Mesodermal cell (in vitro differentiated cells): ENCODE measurements around the gene NEGR1.

ENCODE experiments used
- H3K27ac ChIP-seq: 2 replicates; pipeline ENCODE4 v1.7.0; 2013; ENCODE audit warnings: mild to moderate bottlenecking, low read depth, low read length, moderate library complexity; ENCODE audit not compliant: severe bottlenecking
- H3K36me3 ChIP-seq: 2 replicates; pipeline ENCODE4 v1.7.1; 2013; ENCODE audit warnings: mild to moderate bottlenecking, low read length, moderate library complexity; ENCODE audit not compliant: control insufficient read depth, insufficient read depth
- H3K4me1 ChIP-seq: one replicate; pipeline ENCODE4 v1.7.1; 2013; ENCODE audit warnings: mild to moderate bottlenecking, low read length; ENCODE audit not compliant: insufficient read depth, control insufficient read depth, poor library complexity, severe bottlenecking
- H3K4me3 ChIP-seq: 2 replicates; pipeline ENCODE4 v1.7.0; 2013; ENCODE audit warnings: low read length, control low read depth, mild to moderate bottlenecking; ENCODE audit not compliant: insufficient read depth, poor library complexity, severe bottlenecking; ENCODE audit errors: extremely low read depth
- H3K9me3 ChIP-seq: 2 replicates; pipeline ENCODE4 v1.7.1; 2013; ENCODE audit warnings: mild to moderate bottlenecking, low read length, moderate library complexity; ENCODE audit not compliant: control insufficient read depth
- WGBS, 2 experiments: methylation state at CpG; one replicate each; pipeline ENCODE4 v1.1.5; 2013; ENCODE audit warnings: missing lambda C conversion rate in 2 of 2; ENCODE audit not compliant: insufficient coverage in 2 of 2; 5-methylcytosine and 5-hydroxymethylcytosine counted together

The NEGR1 gene

DNA sequence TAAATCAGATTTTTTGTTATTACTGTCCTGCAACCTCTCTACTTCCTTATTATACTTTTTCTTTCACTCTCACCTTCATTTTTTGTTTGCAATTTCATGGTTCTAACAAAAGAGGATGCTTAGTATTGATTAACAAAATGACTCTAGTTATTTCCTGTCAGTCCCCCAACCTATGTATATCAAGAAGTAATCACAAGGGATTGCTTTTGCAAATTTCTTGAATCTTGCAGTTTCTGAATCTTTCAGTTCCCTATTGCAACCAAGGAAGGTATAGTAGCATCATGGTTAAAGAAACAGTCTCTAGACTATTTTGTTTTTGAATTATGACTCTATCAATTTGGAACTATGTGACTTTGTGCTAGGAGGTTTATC is 446.9 kb downstream of the NEGR1 start:
- Histone ChIP-seq H3K36me3 (no peaks in the 10 kb centered on the region), H3K9me3 (no peaks in the 10 kb centered on the region), H3K4me3 (no peak overlapping the region), H3K4me1 (no peaks in the 10 kb centered on the region), H3K27ac (no peak overlapping the region)

DNA sequence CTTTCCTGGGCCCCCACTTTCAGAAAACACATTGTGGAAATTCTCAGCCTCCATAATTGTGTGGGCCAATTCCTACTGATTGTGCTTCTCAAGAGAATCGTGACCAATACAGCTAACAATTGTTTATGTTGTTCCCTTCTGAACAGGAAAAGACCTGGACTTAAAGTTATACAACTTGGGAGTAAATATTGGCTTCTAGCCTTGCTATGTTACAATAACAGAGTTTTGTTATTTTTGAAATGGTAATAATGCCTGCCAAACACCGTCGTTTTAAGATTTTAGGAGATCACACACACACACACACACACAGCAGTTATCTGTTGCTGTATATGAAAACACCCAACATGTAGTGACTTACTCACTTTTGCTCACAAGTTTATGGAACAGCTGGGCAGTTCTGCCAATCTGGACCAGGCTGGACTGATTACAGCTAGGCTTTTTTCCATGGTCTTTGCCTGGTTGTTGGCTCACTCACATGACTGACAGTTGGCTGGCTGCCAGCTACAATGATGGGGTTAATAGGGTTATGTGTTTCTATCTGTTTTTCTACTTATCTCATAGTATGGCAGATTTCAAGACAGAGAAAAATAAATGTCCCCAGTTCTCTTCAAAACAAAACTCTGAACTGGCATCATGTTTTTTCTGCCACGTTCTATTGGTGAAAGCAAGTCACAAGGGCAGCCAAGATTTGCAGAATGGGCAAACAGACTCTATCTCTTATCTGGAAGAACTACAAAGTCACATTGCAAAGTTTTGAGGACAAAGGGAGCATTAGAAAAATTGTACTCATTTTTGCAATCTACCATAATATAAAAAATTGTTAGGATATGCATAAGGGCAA is 447.5 kb downstream of the NEGR1 start:
- WGBS, 2 experiments: 83 to 91% methylated on average over 1 to 4 of the region's 4 CpGs

GRCh38 chr1:71831646-71832045 is 450.7 kb downstream of the NEGR1 start:
- Histone ChIP-seq H3K36me3 (no peaks in the 10 kb centered on the region), H3K9me3 (no peaks in the 10 kb centered on the region), H3K27ac (no peak overlapping the region), H3K4me1 (no peaks in the 10 kb centered on the region), H3K4me3 (no peak overlapping the region)
- 92 to 96% methylated on average over 4 of the region's 4 CpGs for WGBS, 2 experiments

More for the DNA sequence above, 447.5 kb downstream of the NEGR1 start:
- Histone ChIP-seq H3K9me3 (no peaks in the 10 kb centered on the region), H3K4me3 (no peak overlapping the region), H3K27ac (no peak overlapping the region), H3K4me1 (no peaks in the 10 kb centered on the region), H3K36me3 (no peaks in the 10 kb centered on the region)

DNA sequence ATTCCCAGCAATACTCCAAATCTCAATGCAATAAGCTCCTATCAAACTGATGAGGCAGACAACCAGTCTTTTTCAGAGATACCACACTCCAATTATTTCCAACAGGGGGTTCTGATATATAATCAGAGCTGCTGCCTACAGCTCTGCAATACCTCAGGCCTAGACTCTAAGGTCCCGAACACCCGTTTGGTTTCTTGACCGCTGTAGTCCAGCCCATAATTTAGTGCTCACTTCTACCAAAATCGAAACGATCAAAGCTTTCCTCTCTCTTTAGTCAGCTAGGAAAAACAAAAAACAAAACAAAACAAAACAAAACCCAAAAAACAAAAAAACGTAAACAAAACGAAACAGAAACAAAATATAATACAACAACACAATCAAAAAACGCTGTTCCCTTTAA is 453.0 kb downstream of the NEGR1 start:
- H3K9me3 ChIP-seq: no peaks in the 10 kb centered on the region
- no peaks in the 10 kb centered on the region for H3K4me1 ChIP-seq
- H3K27ac ChIP-seq: no peak overlapping the region
- no peak overlapping the region for H3K4me3 ChIP-seq
- 82 to 84% methylated on average over 7 to 8 of the region's 8 CpGs for WGBS, 2 experiments
- no peaks in the 10 kb centered on the region for H3K36me3 ChIP-seq

- Histone ChIP-seq H3K4me3 (no peak overlapping the region), H3K9me3 (no peaks in the 10 kb centered on the region), H3K36me3 (no peaks in the 10 kb centered on the region), H3K4me1 (no peaks in the 10 kb centered on the region), H3K27ac (no peak overlapping the region)
- WGBS, 2 experiments: no CpG with 5 or more reads among the region's 3 CpGs
These were observed 453.8 kb downstream of the NEGR1 start for GRCh38 chr1:71828431-71829012.

GRCh38 chr1:71823708-71824305 is 458.5 kb downstream of the NEGR1 start:
- no peaks in the 10 kb centered on the region for H3K9me3 ChIP-seq
- no peaks in the 10 kb centered on the region for H3K4me1 ChIP-seq
- no peaks in the 10 kb centered on the region for H3K36me3 ChIP-seq
- H3K4me3 ChIP-seq: no peak overlapping the region
- 90 to 93% methylated on average over 3 to 4 of the region's 4 CpGs for WGBS, 2 experiments
- no peak overlapping the region for H3K27ac ChIP-seq

GRCh38 chr1:71817028-71817427 is 465.3 kb downstream of the NEGR1 start:
- Histone ChIP-seq H3K4me1 (no peaks in the 10 kb centered on the region), H3K36me3 (no peaks in the 10 kb centered on the region), H3K27ac (no peak overlapping the region), H3K9me3 (no peaks in the 10 kb centered on the region), H3K4me3 (no peak overlapping the region)
- WGBS, 2 experiments: 84 to 88% methylated on average over 2 to 4 of the region's 4 CpGs

DNA sequence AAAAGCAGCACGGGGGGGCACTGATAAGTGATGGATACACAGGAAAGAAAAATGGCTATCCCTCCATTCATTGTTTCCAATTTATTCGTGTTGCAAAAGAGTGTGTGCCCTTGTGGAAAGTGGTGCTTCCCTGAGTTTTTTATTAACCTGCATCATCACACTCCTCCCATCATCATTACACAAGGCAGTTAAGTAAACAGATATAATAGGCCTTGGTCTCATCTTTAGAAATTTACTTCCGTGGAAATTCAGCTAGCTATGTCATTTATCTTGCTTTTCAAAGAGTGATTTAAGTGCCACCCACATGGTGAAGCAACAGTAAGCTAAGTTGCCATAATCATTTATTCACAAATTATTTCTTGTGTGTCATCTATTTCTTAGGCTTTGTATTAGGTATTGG is 473.3 kb downstream of the NEGR1 start:
- 86% methylated on average over 1 of the region's 3 CpGs; no CpG with 5 or more reads in 1 of the 2 experiments for WGBS, 2 experiments
- H3K27ac ChIP-seq: no peak overlapping the region
- H3K4me3 ChIP-seq: no peak overlapping the region
- no peaks in the 10 kb centered on the region for H3K36me3 ChIP-seq
- no peaks in the 10 kb centered on the region for H3K4me1 ChIP-seq
- H3K9me3 ChIP-seq: no peaks in the 10 kb centered on the region

- no peak overlapping the region for H3K27ac ChIP-seq
- no peaks in the 10 kb centered on the region for H3K36me3 ChIP-seq
- H3K4me3 ChIP-seq: no peak overlapping the region
- no peaks in the 10 kb centered on the region for H3K9me3 ChIP-seq
- 80 to 85% methylated on average over 1 to 2 of the region's 2 CpGs for WGBS, 2 experiments
- no peaks in the 10 kb centered on the region for H3K4me1 ChIP-seq
These were observed 478.2 kb downstream of the NEGR1 start for GRCh38 chr1:71804140-71804539.

DNA sequence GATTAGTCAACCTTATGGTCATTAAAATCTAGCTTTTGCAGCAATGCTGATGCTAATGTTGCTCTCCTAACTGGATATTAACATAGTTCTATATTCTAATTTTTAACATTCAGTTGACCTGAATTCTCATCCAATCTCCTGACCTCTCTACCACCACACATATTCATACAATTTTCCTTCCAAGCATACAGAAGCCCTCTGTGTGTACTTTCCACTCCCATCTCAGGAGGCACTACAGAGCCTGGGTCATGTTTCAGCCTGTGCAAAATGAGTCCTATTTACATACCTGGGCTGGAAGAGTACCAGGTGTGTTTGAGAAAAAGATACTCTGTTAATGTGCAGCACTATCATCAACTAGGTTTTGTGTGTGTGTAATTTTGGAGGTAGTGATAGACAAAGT is 486.3 kb downstream of the NEGR1 start:
- Histone ChIP-seq H3K9me3 (no peaks in the 10 kb centered on the region), H3K36me3 (no peaks in the 10 kb centered on the region), H3K4me1 (no peaks in the 10 kb centered on the region), H3K4me3 (no peak overlapping the region), H3K27ac (no peak overlapping the region)

DNA sequence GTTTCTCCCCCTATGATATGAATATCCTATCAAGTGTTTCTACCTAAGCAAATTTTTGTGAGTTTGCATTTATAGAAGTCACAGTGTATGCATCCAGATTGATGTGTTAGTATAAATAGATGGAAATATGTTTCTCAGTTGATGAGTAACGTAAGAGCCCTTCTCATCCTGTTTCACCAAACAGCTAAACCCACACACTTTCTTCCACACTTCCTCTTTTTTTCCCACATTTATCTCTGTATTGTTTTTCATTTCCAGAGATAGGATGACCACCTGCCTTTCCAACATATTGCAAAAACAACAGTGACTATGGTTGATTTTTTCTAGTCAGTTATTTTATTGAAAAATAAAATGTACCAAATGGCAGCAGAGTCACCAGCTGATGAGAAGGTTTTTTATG is 490.1 kb downstream of the NEGR1 start:
- no peak overlapping the region for H3K4me3 ChIP-seq
- no CpG with 5 or more reads among the region's 1 CpG for WGBS, 2 experiments

More for the DNA sequence above, 490.1 kb downstream of the NEGR1 start:
- Histone ChIP-seq H3K27ac (no peak overlapping the region), H3K4me1 (no peaks in the 10 kb centered on the region), H3K9me3 (no peaks in the 10 kb centered on the region), H3K36me3 (no peaks in the 10 kb centered on the region)
